Left cardiac atrium (tissue), 4 donors: Measurements from ENCODE around the gene FNDC1. TPM values are rescaled to one million over a fixed set of nuclear protein-coding genes. Genes with fewer than 3 reads are reported as not detected.
A peak's percentile ranks its signal among the peaks of the same experiment; 100 is the strongest.

Experiments
- ATAC-seq, 2 donors: fragments of 200-7000 bp; cut with Tn5 transposase; one replicate each; pipeline ENCODE4 v1.9.1; 2020; ENCODE audit warnings: mild to moderate bottlenecking in 2 of 2, moderate library complexity in 2 of 2
- DNase-seq: peaks from one replicate; pipeline ENCODE4 v3.0.0-alpha.2; 2020
- intact Hi-C, 2 donors: fragments of 100-400 bp; cut with DNase I; formaldehyde crosslinking; loops; one replicate each; pipeline versions ENCODE4 v1.14.1 to v1.15.1; 2022 to 2023
- total RNA-seq, 2 donors: library from RNA; stranded (reverse); fragmentation: NEBNext Ultra II Directional; extraction: Animal tissue kit (Norgen Biotek cat#: 25700); gene quantifications; one replicate each; pipeline ENCODE4 v1.2.1, GENCODE V29; 2021
- donor health status: DM: no; HTN: yes; CAD: no.
- donor health status: DM: no; HTN: yes; CAD: no; lungs with severe emphysema.
- donor health status: DM: yes; HTN: yes; CAD: no.
- donor health status: Dilated cardiomyopathy.

Gene FNDC1
- total RNA-seq, 2 donors from 2014 or later, result 0.63 to 1.6 TPM

DNA sequence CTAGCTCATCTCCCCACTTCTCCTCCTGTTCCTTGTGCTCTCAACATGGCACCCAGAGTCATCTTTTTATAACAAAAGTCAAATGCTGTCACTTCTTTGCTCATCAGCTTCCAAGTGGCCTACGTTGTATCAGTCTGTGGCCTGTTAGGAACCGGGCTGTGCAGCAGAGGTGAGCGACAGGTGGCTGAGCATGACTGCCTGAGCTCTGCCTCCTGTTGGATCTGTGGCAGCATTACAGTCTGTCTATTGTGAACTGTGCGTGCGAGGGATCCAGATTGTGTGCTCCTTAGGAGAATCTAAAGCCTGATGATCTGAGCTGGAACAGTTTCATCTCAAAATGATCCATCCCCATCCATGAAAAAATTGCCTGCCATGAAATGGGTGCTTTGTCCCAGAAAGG lies 129.6 kb downstream of the FNDC1 start:
- DNase-seq (no peak), ATAC-seq (no peak)
- intact Hi-C loops, result no loop called here

DNA sequence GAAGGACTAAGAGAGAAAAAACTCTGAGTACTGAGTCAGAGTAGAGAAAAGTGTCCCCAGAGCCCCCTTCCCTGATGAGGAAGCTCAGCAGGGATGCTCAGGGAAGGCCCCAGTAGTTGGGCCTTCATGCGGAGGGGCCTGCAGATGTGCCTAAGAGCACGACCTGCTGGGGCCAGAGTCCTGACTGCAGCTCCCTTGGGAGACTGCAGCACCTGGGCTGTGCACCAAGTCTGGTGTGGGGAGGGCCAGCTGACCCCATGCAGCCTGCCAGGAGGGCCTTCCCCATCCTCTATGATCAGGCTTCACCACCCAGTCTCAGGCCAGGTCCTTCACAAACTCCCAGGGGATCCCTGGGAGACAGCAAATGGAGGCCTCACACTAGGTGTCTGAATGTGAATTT lies 130.4 kb downstream of the FNDC1 start:
- ATAC-seq (no peak), DNase-seq (no peak)
- intact Hi-C loops, result no loop called here

DNA sequence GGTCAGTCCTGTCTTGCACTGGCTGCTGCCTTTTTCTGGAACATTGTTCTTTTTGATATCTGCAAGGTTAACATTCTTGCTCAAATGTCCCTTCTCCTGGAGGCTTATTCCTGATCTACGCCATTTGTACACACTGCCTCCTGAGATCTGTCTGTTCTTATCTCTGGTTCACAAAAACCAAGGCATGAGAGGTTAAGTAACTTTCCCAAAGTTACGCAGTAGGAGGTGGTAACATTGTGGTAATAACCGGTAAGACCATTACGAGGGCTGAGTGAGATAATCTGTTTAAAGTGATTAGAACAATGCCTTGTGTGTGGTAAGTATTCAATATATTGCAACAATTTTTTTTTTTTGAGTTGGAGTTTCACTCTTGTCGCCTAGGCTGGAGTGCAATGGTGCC lies 132.1 kb downstream of the FNDC1 start:
- intact Hi-C loops, result no loop called here
- DNase-seq (no peak), ATAC-seq (no peak)

DNA sequence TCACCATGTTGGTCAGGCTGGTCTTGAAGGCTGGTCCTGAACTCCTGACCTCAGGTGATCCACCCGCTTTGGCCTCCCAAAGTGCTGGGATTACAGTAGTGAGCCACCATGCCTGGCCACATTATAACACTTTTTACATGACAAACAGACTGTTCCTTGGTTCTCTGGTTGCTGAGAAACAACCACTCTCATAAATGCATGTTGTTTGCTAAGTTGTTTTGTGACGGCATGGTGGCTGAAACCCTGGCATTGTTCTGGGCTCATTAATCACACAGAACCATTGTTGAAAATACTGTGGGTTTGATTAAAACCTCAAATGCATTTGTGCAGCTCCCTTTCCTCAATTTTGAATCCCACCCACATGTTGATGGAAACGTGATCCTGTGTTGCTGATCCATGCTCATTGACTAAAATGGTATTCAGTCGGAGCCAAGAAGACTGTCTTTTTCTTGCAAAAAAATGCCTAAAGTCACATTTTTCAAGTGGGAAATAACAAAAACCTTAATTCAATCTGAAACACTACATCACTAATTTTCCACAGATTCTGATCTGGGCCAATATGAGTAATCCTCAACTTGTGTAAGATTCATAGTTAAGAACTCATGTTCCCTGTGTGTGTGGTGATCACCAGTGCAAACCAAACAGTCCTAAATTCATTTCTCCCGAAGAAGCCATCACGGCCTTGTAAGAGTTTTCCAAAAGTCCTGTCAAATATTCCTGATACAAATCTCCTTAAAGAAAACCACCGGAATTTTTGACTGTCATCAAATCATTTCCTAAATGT lies 132.8 kb downstream of the FNDC1 start:
- ATAC-seq, result no peak
- intact Hi-C loops, result no loop called here
- DNase-seq, result no peak

DNA sequence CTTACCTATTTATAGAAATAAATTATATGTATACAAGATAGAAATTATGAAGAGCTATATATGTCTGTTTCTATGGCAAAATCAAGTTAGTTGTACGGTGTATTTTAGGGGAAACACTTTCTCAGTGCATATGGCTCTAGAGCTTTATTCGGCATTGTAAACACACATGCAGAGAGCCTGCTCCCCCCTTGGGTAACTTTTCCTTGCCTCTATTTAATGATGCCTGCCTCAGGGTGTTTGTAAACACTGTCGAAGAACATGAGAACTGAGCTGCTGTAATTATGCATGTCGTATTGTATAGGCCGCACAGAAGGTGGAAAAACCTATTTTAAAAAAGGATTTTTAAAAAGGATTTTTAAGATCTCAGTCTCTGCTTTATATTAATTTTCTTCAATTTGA lies 133.4 kb downstream of the FNDC1 start:
- DNase-seq (no peak), ATAC-seq (no peak)
- intact Hi-C loops, result no loop called here

DNA sequence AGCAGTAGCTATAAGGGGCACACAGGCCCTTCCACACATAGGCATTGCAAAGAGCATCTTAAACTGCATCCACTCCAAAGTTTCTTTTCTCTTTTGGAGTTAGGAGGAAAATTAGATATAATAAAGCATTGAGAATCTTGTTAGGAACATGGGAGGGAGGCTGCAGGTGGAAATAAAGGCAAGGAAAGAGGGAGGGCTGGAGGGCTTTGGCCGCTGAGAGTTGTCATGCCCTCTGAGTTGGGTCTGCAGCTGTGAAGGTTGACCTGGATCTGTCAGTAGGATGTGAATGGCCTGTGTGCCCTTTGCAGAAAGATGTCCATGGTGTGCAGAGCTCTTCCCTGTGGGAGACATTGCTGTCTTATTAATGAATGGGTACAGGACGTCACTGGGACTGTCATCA lies 134.0 kb downstream of the FNDC1 start:
- intact Hi-C loops, result no loop called here
- ATAC-seq (no peak), DNase-seq (no peak)

DNA sequence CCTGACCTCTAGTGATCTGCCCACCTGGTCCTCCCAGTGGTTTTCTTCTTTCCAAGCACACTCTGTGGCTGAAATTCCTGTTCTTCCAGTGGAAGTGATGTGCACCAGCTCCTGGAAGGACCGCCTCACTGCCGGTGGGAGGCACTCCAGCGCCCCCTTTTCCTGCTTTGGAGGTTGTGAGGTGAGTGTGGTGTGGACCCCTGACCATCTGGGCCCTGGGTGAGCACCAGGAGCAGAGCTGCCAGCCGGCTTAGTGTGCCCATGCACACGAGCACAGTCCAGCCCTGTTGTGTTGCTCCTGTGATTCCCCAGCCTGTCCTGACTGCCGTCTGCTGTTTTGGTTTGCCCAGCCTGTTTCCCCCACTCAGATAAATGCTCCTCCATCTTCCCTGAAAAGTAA lies 134.6 kb downstream of the FNDC1 start:
- ATAC-seq (no peak), DNase-seq (no peak)
- intact Hi-C loops, result no loop called here

DNA sequence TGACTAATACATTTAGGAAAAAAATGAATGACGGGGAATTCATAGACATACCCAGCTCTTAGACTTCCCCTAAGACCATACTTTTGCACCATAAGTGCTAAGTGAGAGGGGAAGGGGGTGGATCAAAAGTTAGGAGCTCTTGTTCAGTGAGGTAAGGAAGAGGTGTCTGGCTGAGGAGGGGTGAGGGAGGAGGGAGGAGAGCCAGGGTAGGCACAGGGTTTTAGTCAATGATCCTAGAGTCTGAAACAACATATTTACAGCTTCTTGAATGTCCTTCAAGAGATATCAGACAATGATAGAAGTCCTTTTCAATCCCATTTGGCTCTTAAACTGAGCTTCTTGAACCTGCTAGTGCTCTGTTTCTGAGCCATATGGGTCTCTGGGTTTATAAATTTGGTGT lies 135.4 kb downstream of the FNDC1 start:
- DNase-seq, result no peak
- ATAC-seq, result no peak
- intact Hi-C loops, result no loop called here

DNA sequence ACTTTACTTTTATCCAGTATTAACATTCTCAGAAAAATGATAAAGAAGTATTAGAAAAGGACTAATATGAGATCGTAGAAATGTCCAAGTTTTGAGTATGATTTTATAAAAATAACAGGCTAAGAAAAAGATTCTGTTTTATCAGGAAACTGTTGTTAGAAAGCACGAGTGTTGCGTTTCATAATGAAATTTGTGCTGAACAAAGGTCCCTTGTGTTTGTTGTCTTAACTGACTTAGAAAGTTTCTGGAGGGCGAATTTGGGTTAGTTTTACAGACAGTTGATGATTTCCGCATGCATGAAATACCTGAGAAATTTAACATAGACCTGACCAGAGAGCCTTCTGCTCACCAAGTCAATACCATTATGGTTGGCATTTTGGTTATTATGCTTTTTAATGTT lies 136.0 kb downstream of the FNDC1 start:
- ATAC-seq (no peak), DNase-seq (no peak)
- intact Hi-C loops, result no loop called here

DNA sequence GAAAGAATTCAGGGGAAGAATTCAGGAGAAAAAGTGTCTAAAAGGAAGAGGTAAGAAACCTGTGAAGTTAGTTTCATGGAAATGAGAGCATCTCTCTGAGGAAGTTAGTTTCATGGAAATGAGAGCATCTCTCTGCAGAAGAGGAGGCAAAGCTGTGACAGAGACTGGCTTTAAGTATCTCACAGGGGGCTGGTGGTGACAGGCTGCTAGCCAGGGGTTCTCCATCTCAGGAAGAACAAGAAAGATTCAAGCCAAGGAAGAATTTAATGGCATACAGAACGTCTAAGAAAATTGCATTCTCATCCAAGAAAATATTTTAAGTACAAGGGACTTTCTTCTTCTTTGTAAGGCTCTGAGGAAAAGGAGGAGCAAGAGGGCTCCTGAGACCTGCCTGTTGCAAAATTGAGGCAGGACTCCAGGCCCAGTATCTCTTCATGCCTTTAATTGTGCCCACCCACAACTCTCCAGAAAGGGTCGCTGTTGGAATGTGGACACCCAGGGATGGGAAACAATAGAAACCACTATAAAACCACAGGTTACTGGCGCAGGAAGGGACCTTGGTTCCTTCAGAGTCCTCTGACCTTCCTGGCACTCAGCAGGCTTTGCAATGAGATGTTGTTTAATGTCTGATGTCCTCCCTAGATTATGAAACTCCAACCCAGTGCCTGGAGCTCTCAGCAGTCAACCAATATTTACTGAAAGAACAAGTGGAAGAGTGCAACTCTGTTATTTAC lies 136.8 kb downstream of the FNDC1 start:
- DNase-seq, result no peak
- intact Hi-C loops, result no loop called here
- peak in 1 of 2 donors; percentile 76 for ATAC-seq

DNA sequence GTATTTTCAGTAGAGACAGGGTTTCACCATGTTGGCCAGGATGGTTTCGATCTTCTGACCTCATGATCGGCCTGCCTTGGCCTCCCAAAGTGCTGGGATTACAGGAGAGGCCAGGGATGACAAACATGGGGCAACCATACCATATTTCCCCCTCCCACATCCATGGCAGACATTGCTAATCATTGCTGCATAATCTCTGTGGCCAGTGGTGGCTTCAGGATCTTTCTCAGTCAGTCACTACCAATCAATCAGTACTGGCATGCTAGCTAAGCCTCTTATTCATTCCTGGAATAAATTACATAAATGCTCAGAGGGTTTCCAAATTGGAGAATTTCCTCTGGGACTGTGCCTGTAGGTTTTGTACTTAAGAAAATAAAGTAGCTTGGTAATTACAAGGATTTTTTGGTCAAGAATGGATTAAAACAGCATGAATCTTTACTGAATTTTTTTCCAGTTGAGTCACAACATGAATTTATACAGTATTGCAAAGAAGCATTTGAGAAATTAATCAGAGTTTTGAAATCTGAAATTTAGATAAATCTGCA lies 138.1 kb downstream of the FNDC1 start:
- intact Hi-C loops, result no loop called here
- peak in 1 of 2 donors; percentile 23 for ATAC-seq
- DNase-seq, result no peak

DNA sequence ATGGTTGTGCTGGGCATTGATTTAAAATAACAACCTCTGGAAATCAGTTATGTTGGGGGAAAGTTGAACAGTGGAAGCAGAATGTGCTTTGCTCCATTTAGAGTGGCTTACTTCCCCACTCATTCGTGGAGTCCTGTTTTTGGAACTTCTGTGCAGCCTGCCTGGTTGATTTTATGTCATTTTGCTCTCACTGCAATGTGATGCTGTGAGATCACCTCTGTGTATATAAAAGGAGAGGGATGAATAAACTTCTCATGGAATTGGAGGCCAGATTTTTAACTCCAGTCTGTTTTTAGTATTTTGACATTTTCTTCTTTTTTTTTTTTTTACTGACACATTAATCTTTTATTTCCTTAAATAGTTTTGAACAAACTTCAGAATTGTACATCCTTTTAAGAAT lies 139.0 kb downstream of the FNDC1 start:
- DNase-seq, result no peak
- no peak for ATAC-seq
- intact Hi-C loops, result no loop called here

DNA sequence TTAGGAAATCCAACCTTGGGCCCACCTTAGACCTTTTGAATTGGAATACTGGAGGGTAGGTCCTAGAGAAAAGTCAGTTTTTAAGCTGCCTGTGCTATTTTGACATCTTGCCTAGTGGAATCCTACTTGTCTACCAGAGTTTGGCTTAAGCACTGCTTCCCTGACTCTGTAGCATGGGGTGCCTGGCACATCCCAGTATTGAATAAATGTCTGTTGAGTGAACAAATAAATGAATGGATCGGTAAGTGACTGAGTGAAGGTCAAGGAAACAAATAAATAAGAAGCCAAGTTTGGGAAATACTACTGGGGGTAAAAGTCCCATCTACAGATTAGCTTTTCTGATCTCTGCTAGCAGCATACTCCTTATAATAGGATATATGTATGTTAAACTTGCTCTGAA lies 140.5 kb downstream of the FNDC1 start:
- DNase-seq (no peak), ATAC-seq (no peak)
- intact Hi-C loops, result no loop called here

DNA sequence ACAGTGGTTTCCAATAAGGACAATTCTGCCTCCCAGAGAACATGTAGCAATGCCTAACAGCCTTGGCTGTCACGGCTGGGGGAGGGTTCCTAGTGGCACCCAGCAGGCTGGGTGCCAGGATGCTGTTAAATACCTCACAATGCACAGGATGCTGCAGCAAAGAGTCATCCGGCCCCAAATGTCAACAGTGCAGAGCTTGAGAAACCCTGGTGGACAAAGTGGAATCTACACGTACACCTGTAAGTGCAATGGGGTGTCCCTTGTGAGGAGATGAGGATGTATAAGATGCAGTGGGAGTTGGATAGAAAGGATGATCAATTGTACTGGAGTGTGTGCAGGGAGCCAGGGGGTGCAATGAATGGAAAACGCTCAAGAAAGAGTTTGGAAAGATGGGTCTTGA lies 142.4 kb downstream of the FNDC1 start:
- intact Hi-C loops, result no loop called here
- DNase-seq, result no peak
- no peak for ATAC-seq

DNA sequence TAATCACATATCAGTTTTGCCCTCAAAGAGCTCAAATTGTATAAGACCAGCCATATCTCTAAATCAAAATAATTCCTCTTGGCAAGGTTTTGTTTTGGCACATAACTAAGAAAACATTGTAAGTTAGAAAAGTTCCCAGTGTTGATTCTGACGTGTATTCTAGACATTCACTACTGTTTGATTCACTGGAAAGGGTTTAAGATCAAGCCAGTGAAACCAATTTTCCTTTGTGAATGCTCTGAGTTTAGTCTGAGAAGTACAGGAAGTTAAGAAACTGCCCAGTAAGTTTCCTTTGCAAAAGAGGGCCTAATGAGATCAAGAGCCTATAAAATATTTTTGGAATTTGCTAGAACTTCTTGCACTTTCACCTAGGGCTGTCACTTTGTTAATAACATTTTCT lies 143.0 kb downstream of the FNDC1 start:
- no peak for DNase-seq
- intact Hi-C loops, result no loop called here
- ATAC-seq, result no peak

DNA sequence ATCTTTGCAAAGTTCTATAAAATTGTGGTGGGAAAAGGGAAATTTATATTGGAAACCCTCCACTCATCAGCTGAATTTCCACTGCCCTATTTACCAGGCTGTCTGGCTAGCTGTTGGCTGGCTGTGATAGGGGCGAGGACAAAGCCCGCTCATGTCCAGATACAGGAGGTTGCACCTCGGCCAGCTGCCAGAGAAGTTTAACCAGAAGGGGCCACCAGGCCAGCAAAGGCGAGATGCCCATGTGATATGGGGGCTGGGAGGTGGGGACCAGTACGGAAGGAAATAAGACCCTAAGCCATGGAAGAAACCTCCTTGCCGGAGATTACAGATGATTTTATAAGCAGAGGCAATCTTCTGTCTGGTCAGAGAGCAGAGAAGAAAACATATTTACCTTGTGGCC lies 143.8 kb downstream of the FNDC1 start:
- ATAC-seq (no peak), DNase-seq (no peak)
- intact Hi-C loops, result no loop called here

DNA sequence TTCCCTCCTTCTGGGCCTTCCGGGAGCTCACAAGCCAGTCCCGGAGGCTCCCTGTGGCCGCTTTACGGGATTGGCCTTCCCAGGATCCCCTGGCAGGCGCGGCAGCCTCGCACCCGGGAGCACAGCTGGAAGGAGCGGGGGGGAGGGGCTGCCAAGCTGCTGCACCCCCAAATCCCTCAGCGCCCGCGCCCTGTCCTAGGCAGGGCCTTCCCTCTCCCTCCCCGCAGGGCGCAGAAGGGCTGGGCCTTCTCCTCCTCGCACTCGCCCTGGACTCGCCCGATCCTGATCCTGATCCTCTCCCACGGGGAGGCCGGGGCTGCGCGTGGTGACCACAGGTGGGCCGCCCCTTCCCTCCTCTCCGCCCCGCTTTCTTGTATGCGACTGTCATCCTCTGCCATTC lies 146.4 kb downstream of the FNDC1 start:
- ATAC-seq, result no peak
- DNase-seq, result no peak
- intact Hi-C loops, result loop anchor here in 1 of 2 donors (2.0 kb wide), 1 partner anchor 55 kb away; no protein-coding TSS in a partner anchor

DNA sequence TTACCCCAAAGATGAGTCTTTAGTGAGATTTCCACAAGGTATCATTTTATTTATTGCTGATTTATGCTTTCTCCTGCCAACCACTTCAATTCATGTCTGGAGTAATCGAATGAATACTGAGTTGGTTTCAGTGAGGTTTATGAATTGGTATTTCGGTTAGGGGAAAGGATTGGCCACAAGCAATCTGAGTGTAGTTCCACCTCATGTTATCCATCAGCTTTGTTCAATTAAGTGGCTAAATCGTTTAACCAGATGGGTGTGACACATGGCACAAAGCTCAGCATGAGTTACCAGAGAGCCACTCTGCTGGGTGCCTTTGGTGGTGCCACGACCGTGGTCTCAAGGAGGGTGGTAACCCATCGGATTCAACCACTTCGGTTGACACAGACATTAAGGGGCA lies 148.2 kb downstream of the FNDC1 start:
- no peak for DNase-seq
- intact Hi-C loops, result no loop called here
- ATAC-seq, result no peak

DNA sequence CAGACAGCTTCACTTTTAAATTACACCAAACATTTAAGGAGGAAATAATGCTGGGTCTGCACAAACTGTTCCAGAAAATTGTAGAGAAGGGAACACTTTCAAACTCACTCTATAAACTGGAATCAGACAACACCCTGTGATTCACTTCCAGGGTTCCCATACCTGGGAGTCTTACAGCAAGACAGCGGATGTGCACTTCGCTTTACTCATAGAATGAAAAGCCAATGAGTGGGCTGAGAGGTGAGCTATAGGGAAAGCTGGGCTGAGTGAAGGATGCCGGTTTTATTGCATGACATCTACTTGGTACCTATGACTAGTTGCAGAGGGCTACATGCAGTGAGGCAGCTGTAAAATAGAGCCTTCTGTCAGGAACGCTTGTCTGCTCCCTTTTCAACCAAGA lies 152.1 kb downstream of the FNDC1 start:
- DNase-seq (no peak), ATAC-seq (no peak)
- intact Hi-C loops, result no loop called here
